GM23338 (cell line): ENCODE results near the gene TTC39B. TPM values are rescaled to one million over a fixed set of nuclear protein-coding genes. Genes with fewer than 3 reads are reported as not detected.

Experiments used
- ATAC-seq: fragments of 200-7000 bp; cut with Tn5 transposase; 3 replicates; pipeline ENCODE4 v1.9.1; 2020
- DNase-seq: peaks from one replicate; pipeline ENCODE4 v3.0.0-alpha.2; 2015; ENCODE audit warnings: low spot score
- H2AFZ ChIP-seq: fragments of 200-600 bp; sonication (generic); 2 replicates; pipeline ENCODE4 v1.8.0; 2016; ENCODE audit warnings: antibody characterized with exemption, mild to moderate bottlenecking, moderate library complexity
- H3F3A ChIP-seq: fragments of 200-600 bp; sonication (generic); replicated peaks from 2 replicates; pipeline ENCODE4 v1.8.0; 2017; ENCODE audit warnings: antibody characterized with exemption, mixed run types, low read depth
- H3K27ac ChIP-seq: fragments of 200-600 bp; sonication (generic); 2 replicates; pipeline ENCODE4 v1.6.1; 2016; ENCODE audit warnings: low read depth
- H3K27me3 ChIP-seq: fragments of 200-600 bp; sonication (generic); 2 replicates; pipeline ENCODE4 v1.8.0; 2016; ENCODE audit warnings: mild to moderate bottlenecking, mixed run types, moderate library complexity; ENCODE audit not compliant: insufficient read depth
- H3K36me3 ChIP-seq: fragments of 200-600 bp; sonication (generic); 2 replicates; pipeline ENCODE4 v1.8.0; 2016; ENCODE audit warnings: mild to moderate bottlenecking; ENCODE audit not compliant: insufficient read depth
- H3K4me1 ChIP-seq: fragments of 200-600 bp; sonication (generic); 2 replicates; pipeline ENCODE4 v1.8.0; 2016; ENCODE audit warnings: mild to moderate bottlenecking, moderate library complexity; ENCODE audit not compliant: insufficient read depth
- H3K4me2 ChIP-seq: fragments of 200-600 bp; sonication (generic); 2 replicates; pipeline ENCODE4 v1.7.1; 2017; ENCODE audit warnings: mixed run types
- H3K4me3 ChIP-seq: fragments of 200-600 bp; sonication (generic); 2 replicates; pipeline ENCODE4 v1.6.1; 2016; ENCODE audit warnings: mixed run types
- H3K79me2 ChIP-seq: fragments of 200-600 bp; sonication (generic); replicated peaks from 2 replicates; pipeline ENCODE4 v1.8.0; 2017; ENCODE audit warnings: mild to moderate bottlenecking; ENCODE audit not compliant: insufficient read depth
- H3K9me2 ChIP-seq: fragments of 200-600 bp; sonication (generic); 2 replicates; pipeline ENCODE4 v1.8.0; 2017; ENCODE audit not compliant: insufficient read depth
- H4K20me1 ChIP-seq: fragments of 200-600 bp; sonication (generic); replicated peaks from 2 replicates; pipeline ENCODE4 v1.8.0; 2017; ENCODE audit warnings: mild to moderate bottlenecking; ENCODE audit not compliant: insufficient read depth
- H3K27ac Mint-ChIP-seq: 2 replicates; pipeline ENCODE4 v1.8.0; 2020; ENCODE audit warnings: inconsistent platforms, mild to moderate bottlenecking, moderate library complexity, mixed read lengths
- H3K27me3 Mint-ChIP-seq: 3 replicates; pipeline ENCODE4 v1.8.0; 2022; ENCODE audit warnings: low read depth, mild to moderate bottlenecking, moderate library complexity, mixed read lengths, inconsistent platforms; ENCODE audit not compliant: insufficient read depth, poor library complexity
- H3K36me3 Mint-ChIP-seq: 3 replicates; pipeline ENCODE4 v1.8.0; 2021; ENCODE audit warnings: low read depth, mild to moderate bottlenecking, inconsistent platforms, moderate library complexity, mixed read lengths
- H3K4me1 Mint-ChIP-seq: 3 replicates; pipeline ENCODE4 v1.8.0; 2020; ENCODE audit warnings: mild to moderate bottlenecking, inconsistent platforms, mixed read lengths
- H3K4me3 Mint-ChIP-seq: 3 replicates; pipeline ENCODE4 v1.8.0; 2021; ENCODE audit warnings: moderate library complexity, mild to moderate bottlenecking, inconsistent platforms, mixed read lengths
- H3K9me3 Mint-ChIP-seq: 3 replicates; pipeline ENCODE4 v1.8.0; 2020; ENCODE audit warnings: moderate library complexity, mild to moderate bottlenecking, inconsistent platforms, mixed read lengths
- STAT1 ChIP-seq: IDR thresholded peaks from one replicate; pipeline ENCODE4 v1.6.1; 2016; ENCODE audit warnings: antibody characterized with exemption; ENCODE audit not compliant: unreplicated experiment
- ZNF114 ChIP-seq: fragments of 250-450 bp; sonication (Bioruptor Pico); IDR thresholded peaks from 2 replicates; pipeline ENCODE4 v1.5.0; 2020; ENCODE audit warnings: mild to moderate bottlenecking, moderate library complexity
- polyA plus RNA-seq: library from polyadenylated mRNA; unstranded; fragments of >200 nt; fragmentation: Nextera tagmentation; extraction: Ambion mirVana; gene quantifications from 2 replicates; pipeline ENCODE4 v1.2.1, GENCODE V29; 2016
- total RNA-seq: library from RNA; depleted of rRNA; stranded (reverse); fragments of >200 nt; shearing (Covaris generic); gene quantifications from 2 replicates; pipeline ENCODE4 v1.2.3, GENCODE V29; 2014
- TF ChIP-seq, protein P1 (sequence below): fragments of 250-450 bp; sonication (Bioruptor Pico); IDR thresholded peaks from 2 replicates; pipeline ENCODE4 v1.5.0; 2020; ENCODE audit warnings: mild to moderate bottlenecking, moderate library complexity
- TF ChIP-seq, protein P2 (sequence below), 2 experiments: fragments of 200-600 bp in 1 of 2; sonication (generic) in 1 of 2; conservative IDR thresholded peaks; 2 replicates each; pipeline versions ENCODE4 v1.5.1 to v1.6.1; 2016 to 2017; ENCODE audit warnings: antibody characterized with exemption in 2 of 2, low read depth in 2 of 2, mild to moderate bottlenecking in 2 of 2, moderate library complexity in 1 of 2

The TTC39B gene
- total and polyA plus RNA-seq, 2 experiments from 2014 or later: 2.8 to 11.1 TPM

- peak overlapping the region; percentile 1; the same call in 1 of the 2 replicates for H3K4me2 ChIP-seq
These were observed 162.4 kb downstream of the TTC39B start for GRCh38 chr9:15144622-15145061.

DNA sequence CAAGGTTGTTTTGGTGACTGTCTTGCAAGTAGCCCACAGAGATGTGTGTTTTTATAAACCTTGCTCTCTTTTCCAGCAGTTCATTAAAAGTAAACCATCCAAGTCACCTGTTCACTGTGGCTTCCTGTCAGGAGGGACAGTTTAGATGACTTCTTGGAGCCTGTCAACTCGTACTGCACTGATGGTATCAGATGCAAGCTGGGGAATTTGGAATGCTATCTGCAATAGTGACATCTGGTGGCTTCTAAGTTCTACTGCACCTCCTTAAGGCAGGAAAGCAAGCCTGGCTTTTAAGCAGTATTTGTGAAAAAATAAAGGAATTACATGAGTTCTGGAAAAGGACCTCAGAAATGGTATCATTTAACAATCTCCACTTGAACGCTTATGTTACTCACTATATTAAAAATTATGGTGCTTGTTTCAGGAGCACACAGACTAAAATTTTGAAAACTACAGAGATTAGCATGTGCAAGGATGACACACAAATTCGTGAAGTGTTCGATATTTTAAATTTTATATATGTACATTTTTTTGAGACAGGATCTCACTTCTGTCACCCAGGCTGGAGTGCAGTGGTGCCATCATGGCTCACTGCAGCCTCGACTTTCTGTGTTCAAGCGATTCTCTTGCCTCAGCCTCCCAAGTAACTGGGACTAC, 164.0 kb downstream of the TTC39B start:
- Histone ChIP-seq H3K9me2 (peaks cover 6% of the 10 kb centered on the region; the same call in 1 of the 2 replicates), H2AFZ (no peak overlapping the region), H3K4me2 (no peak overlapping the region), H3K27ac (no peak overlapping the region), H3F3A (peaks cover under 1% of the 10 kb centered on the region; the same call in 1 of the 2 replicates), H3K4me3 (no peak overlapping the region), H3K4me1 (peaks cover 26% of the 10 kb centered on the region), H3K36me3 (no peaks in the 10 kb centered on the region), H3K27me3 (no peaks in the 10 kb centered on the region), H3K79me2 (no peaks in the 10 kb centered on the region), H4K20me1 (no peaks in the 10 kb centered on the region)
- DNase-seq (peak; percentile 86), ATAC-seq (peak; percentile 74)
- H3K27me3 Mint-ChIP-seq: peaks cover 4% of the 10 kb centered on the region
- H3K4me3 Mint-ChIP-seq: no peak overlapping the region
- H3K27ac Mint-ChIP-seq: no peak overlapping the region
- peaks cover 3% of the 10 kb centered on the region; the same call in 2 of the 3 replicates for H3K36me3 Mint-ChIP-seq
- peaks cover 3% of the 10 kb centered on the region; the same call in 2 of the 3 replicates for H3K9me3 Mint-ChIP-seq
- TF ChIP-seq, protein P1, sequence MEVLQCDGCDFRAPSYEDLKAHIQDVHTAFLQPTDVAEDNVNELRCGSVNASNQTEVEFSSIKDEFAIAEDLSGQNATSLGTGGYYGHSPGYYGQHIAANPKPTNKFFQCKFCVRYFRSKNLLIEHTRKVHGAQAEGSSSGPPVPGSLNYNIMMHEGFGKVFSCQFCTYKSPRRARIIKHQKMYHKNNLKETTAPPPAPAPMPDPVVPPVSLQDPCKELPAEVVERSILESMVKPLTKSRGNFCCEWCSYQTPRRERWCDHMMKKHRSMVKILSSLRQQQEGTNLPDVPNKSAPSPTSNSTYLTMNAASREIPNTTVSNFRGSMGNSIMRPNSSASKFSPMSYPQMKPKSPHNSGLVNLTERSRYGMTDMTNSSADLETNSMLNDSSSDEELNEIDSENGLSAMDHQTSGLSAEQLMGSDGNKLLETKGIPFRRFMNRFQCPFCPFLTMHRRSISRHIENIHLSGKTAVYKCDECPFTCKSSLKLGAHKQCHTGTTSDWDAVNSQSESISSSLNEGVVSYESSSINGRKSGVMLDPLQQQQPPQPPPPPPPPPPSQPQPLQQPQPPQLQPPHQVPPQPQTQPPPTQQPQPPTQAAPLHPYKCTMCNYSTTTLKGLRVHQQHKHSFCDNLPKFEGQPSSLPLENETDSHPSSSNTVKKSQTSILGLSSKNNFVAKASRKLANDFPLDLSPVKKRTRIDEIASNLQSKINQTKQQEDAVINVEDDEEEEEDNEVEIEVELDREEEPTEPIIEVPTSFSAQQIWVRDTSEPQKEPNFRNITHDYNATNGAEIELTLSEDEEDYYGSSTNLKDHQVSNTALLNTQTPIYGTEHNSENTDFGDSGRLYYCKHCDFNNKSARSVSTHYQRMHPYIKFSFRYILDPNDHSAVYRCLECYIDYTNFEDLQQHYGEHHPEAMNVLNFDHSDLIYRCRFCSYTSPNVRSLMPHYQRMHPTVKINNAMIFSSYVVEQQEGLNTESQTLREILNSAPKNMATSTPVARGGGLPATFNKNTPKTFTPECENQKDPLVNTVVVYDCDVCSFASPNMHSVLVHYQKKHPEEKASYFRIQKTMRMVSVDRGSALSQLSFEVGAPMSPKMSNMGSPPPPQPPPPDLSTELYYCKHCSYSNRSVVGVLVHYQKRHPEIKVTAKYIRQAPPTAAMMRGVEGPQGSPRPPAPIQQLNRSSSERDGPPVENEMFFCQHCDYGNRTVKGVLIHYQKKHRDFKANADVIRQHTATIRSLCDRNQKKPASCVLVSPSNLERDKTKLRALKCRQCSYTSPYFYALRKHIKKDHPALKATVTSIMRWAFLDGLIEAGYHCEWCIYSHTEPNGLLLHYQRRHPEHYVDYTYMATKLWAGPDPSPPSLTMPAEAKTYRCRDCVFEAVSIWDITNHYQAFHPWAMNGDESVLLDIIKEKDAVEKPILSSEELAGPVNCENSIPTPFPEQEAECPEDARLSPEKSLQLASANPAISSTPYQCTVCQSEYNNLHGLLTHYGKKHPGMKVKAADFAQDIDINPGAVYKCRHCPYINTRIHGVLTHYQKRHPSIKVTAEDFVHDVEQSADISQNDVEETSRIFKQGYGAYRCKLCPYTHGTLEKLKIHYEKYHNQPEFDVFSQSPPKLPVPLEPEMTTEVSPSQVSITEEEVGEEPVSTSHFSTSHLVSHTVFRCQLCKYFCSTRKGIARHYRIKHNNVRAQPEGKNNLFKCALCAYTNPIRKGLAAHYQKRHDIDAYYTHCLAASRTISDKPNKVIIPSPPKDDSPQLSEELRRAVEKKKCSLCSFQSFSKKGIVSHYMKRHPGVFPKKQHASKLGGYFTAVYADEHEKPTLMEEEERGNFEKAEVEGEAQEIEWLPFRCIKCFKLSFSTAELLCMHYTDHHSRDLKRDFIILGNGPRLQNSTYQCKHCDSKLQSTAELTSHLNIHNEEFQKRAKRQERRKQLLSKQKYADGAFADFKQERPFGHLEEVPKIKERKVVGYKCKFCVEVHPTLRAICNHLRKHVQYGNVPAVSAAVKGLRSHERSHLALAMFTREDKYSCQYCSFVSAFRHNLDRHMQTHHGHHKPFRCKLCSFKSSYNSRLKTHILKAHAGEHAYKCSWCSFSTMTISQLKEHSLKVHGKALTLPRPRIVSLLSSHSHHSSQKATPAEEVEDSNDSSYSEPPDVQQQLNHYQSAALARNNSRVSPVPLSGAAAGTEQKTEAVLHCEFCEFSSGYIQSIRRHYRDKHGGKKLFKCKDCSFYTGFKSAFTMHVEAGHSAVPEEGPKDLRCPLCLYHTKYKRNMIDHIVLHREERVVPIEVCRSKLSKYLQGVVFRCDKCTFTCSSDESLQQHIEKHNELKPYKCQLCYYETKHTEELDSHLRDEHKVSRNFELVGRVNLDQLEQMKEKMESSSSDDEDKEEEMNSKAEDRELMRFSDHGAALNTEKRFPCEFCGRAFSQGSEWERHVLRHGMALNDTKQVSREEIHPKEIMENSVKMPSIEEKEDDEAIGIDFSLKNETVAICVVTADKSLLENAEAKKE (CRISPR knock-in tag): peak; percentile 47; the same call in 1 of the 2 replicates
- TF ChIP-seq ZNF114 (CRISPR knock-in tag): no peak
- TF ChIP-seq, protein P2, sequence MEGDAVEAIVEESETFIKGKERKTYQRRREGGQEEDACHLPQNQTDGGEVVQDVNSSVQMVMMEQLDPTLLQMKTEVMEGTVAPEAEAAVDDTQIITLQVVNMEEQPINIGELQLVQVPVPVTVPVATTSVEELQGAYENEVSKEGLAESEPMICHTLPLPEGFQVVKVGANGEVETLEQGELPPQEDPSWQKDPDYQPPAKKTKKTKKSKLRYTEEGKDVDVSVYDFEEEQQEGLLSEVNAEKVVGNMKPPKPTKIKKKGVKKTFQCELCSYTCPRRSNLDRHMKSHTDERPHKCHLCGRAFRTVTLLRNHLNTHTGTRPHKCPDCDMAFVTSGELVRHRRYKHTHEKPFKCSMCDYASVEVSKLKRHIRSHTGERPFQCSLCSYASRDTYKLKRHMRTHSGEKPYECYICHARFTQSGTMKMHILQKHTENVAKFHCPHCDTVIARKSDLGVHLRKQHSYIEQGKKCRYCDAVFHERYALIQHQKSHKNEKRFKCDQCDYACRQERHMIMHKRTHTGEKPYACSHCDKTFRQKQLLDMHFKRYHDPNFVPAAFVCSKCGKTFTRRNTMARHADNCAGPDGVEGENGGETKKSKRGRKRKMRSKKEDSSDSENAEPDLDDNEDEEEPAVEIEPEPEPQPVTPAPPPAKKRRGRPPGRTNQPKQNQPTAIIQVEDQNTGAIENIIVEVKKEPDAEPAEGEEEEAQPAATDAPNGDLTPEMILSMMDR (conservative IDR thresholded peaks at IDR 0.05; ENCODE audit: low read depth in 2 of 2): peak; percentile 85 to 92
- H3K4me1 Mint-ChIP-seq: peaks cover 30% of the 10 kb centered on the region

More at GRCh38 chr9:15144622-15145061, 162.4 kb downstream of the TTC39B start:
- Mint-ChIP-seq H3K9me3 (no peaks in the 10 kb centered on the region), H3K27me3 (no peaks in the 10 kb centered on the region), H3K27ac (no peak overlapping the region), H3K4me3 (no peak overlapping the region), H3K4me1 (peaks cover 17% of the 10 kb centered on the region), H3K36me3 (no peaks in the 10 kb centered on the region)
- Histone ChIP-seq H3K36me3 (no peaks in the 10 kb centered on the region), H3K27me3 (no peaks in the 10 kb centered on the region), H3K4me3 (no peak overlapping the region), H3F3A (no peaks in the 10 kb centered on the region), H3K27ac (no peak overlapping the region), H4K20me1 (no peaks in the 10 kb centered on the region), H3K79me2 (no peaks in the 10 kb centered on the region), H2AFZ (peak overlapping the region; percentile 78; the same call in 1 of the 2 replicates), H3K4me1 (peaks cover 19% of the 10 kb centered on the region), H3K9me2 (peaks cover 6% of the 10 kb centered on the region; the same call in 1 of the 2 replicates)
- DNase-seq: no peak
- ATAC-seq: no peak
- TF ChIP-seq STAT1: no peak
